Calu3 (cell line): ENCODE data around the gene GHRH. TPM values are rescaled to one million over a fixed set of nuclear protein-coding genes. Genes with fewer than 3 reads are reported as not detected.

ENCODE experiments used
- BruUV-seq: library from RNA; stranded (reverse); fragments of 400-500 nt; replicated peaks from 2 replicates; lab custom pipeline; 2021; lab: Mats Ljungman, UMichigan
- CTCF ChIA-PET: fragments of 300-600 bp; sonication (Branson Sonifier 250); formaldehyde crosslinking; loops from one replicate; lab custom pipeline; 2022; ENCODE audit warnings: antibody characterized with exemption; lab: Charles Lee
- DNase-seq: peaks from one replicate; pipeline ENCODE4 v3.0.0; 2022
- H3K27ac Mint-ChIP-seq: one replicate; pipeline ENCODE4 v1.8.0; 2022; ENCODE audit warnings: mixed read lengths; ENCODE audit not compliant: unreplicated experiment
- H3K27me3 Mint-ChIP-seq: one replicate; pipeline ENCODE4 v1.8.0; 2022; ENCODE audit warnings: mixed read lengths; ENCODE audit not compliant: unreplicated experiment
- H3K36me3 Mint-ChIP-seq: one replicate; pipeline ENCODE4 v1.8.0; 2022; ENCODE audit warnings: mild to moderate bottlenecking, moderate library complexity, mixed read lengths; ENCODE audit not compliant: insufficient read depth, unreplicated experiment
- H3K4me1 Mint-ChIP-seq: one replicate; pipeline ENCODE4 v1.8.0; 2022; ENCODE audit warnings: mild to moderate bottlenecking, low read depth, mixed read lengths; ENCODE audit not compliant: unreplicated experiment
- H3K4me3 Mint-ChIP-seq: one replicate; pipeline ENCODE4 v1.8.0; 2022; ENCODE audit warnings: mild to moderate bottlenecking, low read depth, moderate library complexity, mixed read lengths; ENCODE audit not compliant: unreplicated experiment
- H3K9me3 Mint-ChIP-seq: one replicate; pipeline ENCODE4 v1.8.0; 2022; ENCODE audit warnings: low read depth, mixed read lengths; ENCODE audit not compliant: unreplicated experiment
- CTCF ChIP-seq: fragments of 200-600 bp; IDR thresholded peaks from one replicate; pipeline ENCODE4 v1.8.0; 2022; ENCODE audit warnings: antibody characterized with exemption; ENCODE audit not compliant: unreplicated experiment
- intact Hi-C: fragments of 100-400 bp; cut with micrococcal nuclease; formaldehyde crosslinking; loops from one replicate; pipeline ENCODE4 v1.10.0; 2022; ENCODE audit not compliant: unreplicated experiment
- total RNA-seq: library from RNA; stranded (reverse); gene quantifications from 2 replicates; pipeline ENCODE4 v1.2.3, GENCODE V29; 2022

The GHRH gene
- total RNA-seq, 1 experiment from 2014 or later: not detected

GRCh38 chr20:37298190-37298939 lies 36.8 kb upstream of the GHRH start:
- no TSS peak for BruUV-seq
- Mint-ChIP-seq H3K4me3 (no peak overlapping the region), H3K27me3 (no peaks in the 10 kb centered on the region)

GRCh38 chr20:37297066-37297736 lies 35.6 kb upstream of the GHRH start:
- no peak overlapping the region for H3K4me3 Mint-ChIP-seq
- H3K27ac Mint-ChIP-seq: no peak overlapping the region
- BruUV-seq: no TSS peak
- no peaks in the 10 kb centered on the region for H3K27me3 Mint-ChIP-seq
- TF ChIP-seq CTCF: no peak
- peaks cover 38% of the 10 kb centered on the region for H3K4me1 Mint-ChIP-seq
- DNase-seq: no peak
- peaks cover 11% of the 10 kb centered on the region for H3K36me3 Mint-ChIP-seq
- CTCF ChIA-PET: interaction anchor here (0.6 to 1.1 kb wide), 2 partner anchors 92 to 1930 kb away, joined by 3 read pairs; no protein-coding TSS in a partner anchor
- intact Hi-C loops: no loop called here
- H3K9me3 Mint-ChIP-seq: no peaks in the 10 kb centered on the region

More at GRCh38 chr20:37298190-37298939, 36.8 kb upstream of the GHRH start:
- intact Hi-C loops: no loop called here
- no peak for DNase-seq
- H3K27ac Mint-ChIP-seq: no peak overlapping the region
- peaks cover 15% of the 10 kb centered on the region for H3K36me3 Mint-ChIP-seq
- no peaks in the 10 kb centered on the region for H3K9me3 Mint-ChIP-seq
- CTCF ChIA-PET: interaction anchor here (0.5 to 0.7 kb wide), 5 partner anchors 73 to 777 kb away, joined by 3 to 5 read pairs (median 4); no protein-coding TSS in a partner anchor
- peaks cover 39% of the 10 kb centered on the region for H3K4me1 Mint-ChIP-seq
- TF ChIP-seq CTCF: no peak

- H3K27ac Mint-ChIP-seq: no peak overlapping the region
- DNase-seq: no peak
- H3K4me3 Mint-ChIP-seq: no peak overlapping the region
- BruUV-seq: no TSS peak
- intact Hi-C loops: no loop called here
- no peaks in the 10 kb centered on the region for H3K27me3 Mint-ChIP-seq
- H3K4me1 Mint-ChIP-seq: peaks cover 45% of the 10 kb centered on the region
- no peak for TF ChIP-seq CTCF
- CTCF ChIA-PET: interaction anchor here (1.1 kb wide), 1 partner anchor 93 kb away, joined by 3 read pairs; no protein-coding TSS in a partner anchor
- peaks cover 3% of the 10 kb centered on the region for H3K36me3 Mint-ChIP-seq
- H3K9me3 Mint-ChIP-seq: no peaks in the 10 kb centered on the region
These were observed 34.8 kb upstream of the GHRH start for GRCh38 chr20:37296371-37296770.

GRCh38 chr20:37295595-37295994 lies 34.0 kb upstream of the GHRH start:
- H3K4me3 Mint-ChIP-seq: no peak overlapping the region
- no peaks in the 10 kb centered on the region for H3K36me3 Mint-ChIP-seq
- peaks cover 48% of the 10 kb centered on the region for H3K4me1 Mint-ChIP-seq
- peak overlapping the region; percentile 21 for H3K27ac Mint-ChIP-seq
- intact Hi-C loops: no loop called here
- peak; percentile 12 for TF ChIP-seq CTCF
- no peak for DNase-seq
- no peaks in the 10 kb centered on the region for H3K9me3 Mint-ChIP-seq
- no peaks in the 10 kb centered on the region for H3K27me3 Mint-ChIP-seq
- BruUV-seq: no TSS peak
- CTCF ChIA-PET: interaction anchor here (1.1 to 1.6 kb wide), 2 partner anchors 11 to 93 kb away, joined by 3 read pairs; no protein-coding TSS in a partner anchor
